PC-3 (cell line): ENCODE measurements around the gene LRRC4B. TPM values are rescaled to one million over a fixed set of nuclear protein-coding genes. Genes with fewer than 3 reads are reported as not detected.
A peak's percentile ranks its signal among the peaks of the same experiment; 100 is the strongest.

ENCODE experiments used
- ATAC-seq: fragments of 200-7000 bp; cut with Tn5 transposase; 2 replicates; pipeline ENCODE4 v1.9.1; 2020; ENCODE audit warnings: mild to moderate bottlenecking, moderate library complexity
- BruUV-seq: library from RNA; stranded (reverse); fragments of 400-500 nt; replicated peaks from 2 replicates; lab custom pipeline; 2021; lab: Mats Ljungman, UMichigan
- CTCF ChIA-PET: fragments of 300-600 bp; sonication (Branson Sonifier 250); formaldehyde crosslinking; loops from one replicate; lab custom pipeline; 2022; ENCODE audit warnings: antibody characterized with exemption; lab: Charles Lee
- POLR2A ChIA-PET: fragments of 300-600 bp; sonication (Branson Sonifier 250); formaldehyde crosslinking; loops from one replicate; lab custom pipeline; 2022; ENCODE audit warnings: antibody characterized with exemption; ENCODE audit not compliant: unreplicated experiment; lab: Charles Lee
- DNase-seq: peaks from one replicate; pipeline ENCODE4 v3.0.0-alpha.2; 2015
- H2AFZ ChIP-seq: fragments of 300-600 bp; sonication (generic); 2 replicates; pipeline ENCODE4 v1.6.0; 2016; ENCODE audit warnings: antibody characterized with exemption, low read length
- H3F3A ChIP-seq: fragments of 300-600 bp; sonication (generic); one replicate; pipeline ENCODE4 v1.6.0; 2017; ENCODE audit warnings: antibody characterized with exemption, low read length, control low read depth, mild to moderate bottlenecking; ENCODE audit not compliant: unreplicated experiment
- H3K27ac ChIP-seq: fragments of 300-600 bp; sonication (generic); 2 replicates; pipeline ENCODE4 v1.5.1; 2016; ENCODE audit warnings: mild to moderate bottlenecking, low read length
- H3K27me3 ChIP-seq: fragments of 300-600 bp; sonication (generic); 2 replicates; pipeline ENCODE4 v1.6.1; 2016; ENCODE audit warnings: low read length, mixed read lengths
- H3K36me3 ChIP-seq: fragments of 300-600 bp; sonication (generic); 2 replicates; pipeline ENCODE4 v1.6.1; 2016; ENCODE audit warnings: low read depth, mixed run types, low read length, mixed read lengths
- H3K4me1 ChIP-seq: fragments of 300-600 bp; sonication (generic); 2 replicates; pipeline ENCODE4 v1.5.1; 2016; ENCODE audit warnings: low read length; ENCODE audit not compliant: insufficient read depth
- H3K4me2 ChIP-seq: fragments of 300-600 bp; sonication (generic); 2 replicates; pipeline ENCODE4 v1.6.0; 2016; ENCODE audit warnings: low read length
- H3K4me3 ChIP-seq: fragments of 300-600 bp; sonication (generic); 2 replicates; pipeline ENCODE4 v1.5.1; 2016; ENCODE audit warnings: mild to moderate bottlenecking, low read length, mixed read lengths
- H3K79me2 ChIP-seq: fragments of 300-600 bp; sonication (generic); 2 replicates; pipeline ENCODE4 v1.6.1; 2017; ENCODE audit warnings: low read length, mixed read lengths
- H3K9ac ChIP-seq: fragments of 300-600 bp; sonication (generic); 2 replicates; pipeline ENCODE4 v1.6.0; 2016; ENCODE audit warnings: mild to moderate bottlenecking, low read length
- H3K9me2 ChIP-seq: fragments of 300-600 bp; sonication (generic); replicated peaks from 2 replicates; pipeline ENCODE4 v1.6.1; 2016; ENCODE audit warnings: mixed run types, low read length, mixed read lengths
- H3K9me3 ChIP-seq: fragments of 300-600 bp; sonication (generic); 2 replicates; pipeline ENCODE4 v1.6.1; 2016; ENCODE audit warnings: low read length, mixed read lengths
- H4K20me1 ChIP-seq: fragments of 300-600 bp; sonication (generic); 2 replicates; pipeline ENCODE4 v1.6.1; 2016; ENCODE audit warnings: low read length, mixed read lengths
- CTCF ChIP-seq: fragments of 300-600 bp; sonication (generic); conservative IDR thresholded peaks from 2 replicates; pipeline ENCODE4 v1.5.1; 2017; ENCODE audit warnings: antibody characterized with exemption, low read depth, mild to moderate bottlenecking, low read length
- EZH2 ChIP-seq: fragments of 300-600 bp; sonication (generic); IDR thresholded peaks from one replicate; pipeline ENCODE4 v1.6.1; 2017; ENCODE audit warnings: antibody characterized with exemption, mild to moderate bottlenecking, low read length; ENCODE audit not compliant: unreplicated experiment
- EZH2phosphoT487 ChIP-seq: fragments of 300-600 bp; sonication (generic); IDR thresholded peaks from 2 replicates; pipeline ENCODE4 v1.6.1; 2018; ENCODE audit warnings: mild to moderate bottlenecking, antibody characterized with exemption, low read length, borderline replicate concordance
- intact Hi-C: fragments of 100-400 bp; cut with micrococcal nuclease; formaldehyde crosslinking; loops from 2 replicates; pipeline ENCODE4 v1.9.0; 2023
- total RNA-seq: library from RNA; depleted of rRNA; stranded (reverse); fragments of >200 nt; gene quantifications from 2 replicates; pipeline ENCODE4 v1.2.3, GENCODE V29; 2014

Gene LRRC4B
- total RNA-seq, 1 experiment from 2014 or later, result 0.26 TPM

GRCh38 chr19:50557009-50557613, 11.1 kb downstream of the LRRC4B start:
- Histone ChIP-seq H3K4me3 (no peak overlapping the region), H3K27me3 (peaks cover 34% of the 10 kb centered on the region), H3K79me2 (no peaks in the 10 kb centered on the region), H3K36me3 (no peaks in the 10 kb centered on the region), H3F3A (no peaks in the 10 kb centered on the region), H3K9ac (no peak overlapping the region), H3K4me1 (no peaks in the 10 kb centered on the region), H3K27ac (no peak overlapping the region), H3K9me3 (no peaks in the 10 kb centered on the region), H3K4me2 (peak overlapping the region; percentile 99), H2AFZ (no peak overlapping the region), H4K20me1 (no peaks in the 10 kb centered on the region), H3K9me2 (no peaks in the 10 kb centered on the region)
- ChIA-PET POLR2A (no interaction called here), CTCF (interaction anchor here (0.6 to 1.9 kb wide), 4 partner anchors 16 to 32 kb away, joined by 3 to 13 read pairs (median 4); no protein-coding TSS in a partner anchor)
- intact Hi-C loops, result no loop called here
- no peak for ATAC-seq
- TF ChIP-seq EZH2 (no peak), EZH2phosphoT487 (no peak), CTCF (no peak)
- no TSS peak for BruUV-seq
- no peak for DNase-seq

GRCh38 chr19:50556282-50557008, 11.8 kb downstream of the LRRC4B start:
- no peak for TF ChIP-seq EZH2
- peak; percentile 99 for TF ChIP-seq CTCF
- H3K4me3 ChIP-seq, result peak overlapping the region; percentile 76
- BruUV-seq, result no TSS peak
- POLR2A ChIA-PET, result no interaction called here
- H3F3A ChIP-seq, result no peaks in the 10 kb centered on the region
- peak overlapping the region; percentile 100 for H2AFZ ChIP-seq
- no peaks in the 10 kb centered on the region for H4K20me1 ChIP-seq
- ATAC-seq (peak; percentile 86), DNase-seq (peak; percentile 82)
- peak overlapping the region; percentile 99 for H3K4me2 ChIP-seq
- H3K27ac ChIP-seq, result no peak overlapping the region
- CTCF ChIA-PET, result interaction anchor here (0.6 to 1.9 kb wide), 8 partner anchors 9 to 147 kb away, joined by 3 to 13 read pairs (median 4); no protein-coding TSS in a partner anchor
- H3K9me2 ChIP-seq, result no peaks in the 10 kb centered on the region
- H3K4me1 ChIP-seq, result no peaks in the 10 kb centered on the region
- H3K27me3 ChIP-seq, result peaks cover 38% of the 10 kb centered on the region
- intact Hi-C loops, result no loop called here
- no peaks in the 10 kb centered on the region for H3K9me3 ChIP-seq
- H3K9ac ChIP-seq, result no peak overlapping the region
- no peaks in the 10 kb centered on the region for H3K79me2 ChIP-seq
- no peaks in the 10 kb centered on the region for H3K36me3 ChIP-seq
